Measurements from ENCODE around the gene SERPINB2.

Gene SERPINB2

GRCh38 chr18:63859781-63860475 is 27.6 kb upstream of the SERPINB2 start:
- TF ChIP-seq CTCF (IDR thresholded peaks at IDR 0.05; ENCODE audit: low read depth, low read length) = no peak
- no peak for DNase-seq (ENCODE audit: extremely low read depth, low read depth)

GRCh38 chr18:63860531-63860930 is 27.0 kb upstream of the SERPINB2 start:
- TF ChIP-seq CTCF (IDR thresholded peaks at IDR 0.05; ENCODE audit: low read depth, low read length) = no peak
- no peak for DNase-seq (ENCODE audit: extremely low read depth, low read depth)

- no peak for DNase-seq (ENCODE audit: extremely low read depth, low read depth)
- TF ChIP-seq CTCF (IDR thresholded peaks at IDR 0.05; ENCODE audit: low read depth, low read length) = no peak
These were observed 20.0 kb upstream of the SERPINB2 start for GRCh38 chr18:63867368-63868125.

GRCh38 chr18:63868546-63868945 is 19.0 kb upstream of the SERPINB2 start:
- DNase-seq (ENCODE audit: extremely low read depth, low read depth) = no peak
- TF ChIP-seq CTCF (IDR thresholded peaks at IDR 0.05; ENCODE audit: low read depth, low read length) = no peak

GRCh38 chr18:63869374-63869773 is 18.1 kb upstream of the SERPINB2 start:
- DNase-seq (ENCODE audit: extremely low read depth, low read depth) = no peak
- no peak for TF ChIP-seq CTCF (IDR thresholded peaks at IDR 0.05; ENCODE audit: low read depth, low read length)

GRCh38 chr18:63869851-63870250 is 17.7 kb upstream of the SERPINB2 start:
- TF ChIP-seq CTCF (IDR thresholded peaks at IDR 0.05; ENCODE audit: low read depth, low read length) = no peak
- no peak for DNase-seq (ENCODE audit: extremely low read depth, low read depth)

GRCh38 chr18:63871836-63872235 is 15.7 kb upstream of the SERPINB2 start:
- no peak for TF ChIP-seq CTCF (IDR thresholded peaks at IDR 0.05; ENCODE audit: low read depth, low read length)
- DNase-seq (ENCODE audit: extremely low read depth, low read depth) = no peak
